HEK293T (cell line): ENCODE results near the gene OR2T29.
"Not testable (repeated sequence)": the region's sequence is repeated elsewhere in the genome, so short reads cannot be mapped to it uniquely, and the experiment has no call there.

Experiments used
- CTCF ChIA-PET: fragments of 350-600 bp; formaldehyde crosslinking; extraction: SDS; loops from one replicate; lab custom pipeline; 2021; ENCODE audit warnings: antibody characterized with exemption, inconsistent platforms; lab: Yijun Ruan, JAX
- POLR2A ChIA-PET: fragments of 350-600 bp; formaldehyde crosslinking; extraction: SDS; loops from one replicate; lab custom pipeline; 2020; ENCODE audit warnings: antibody characterized with exemption, inconsistent platforms; lab: Yijun Ruan, JAX
- DNase-seq: peaks from one replicate; pipeline ENCODE4 v3.0.0; 2012; ENCODE audit warnings: mixed read lengths; ENCODE audit errors: extremely low spot score
- ARNT ChIP-seq: fragments of 450-650 bp; IDR thresholded peaks from 2 replicates; pipeline ENCODE4 v1.6.1; 2017; ENCODE audit warnings: mild to moderate bottlenecking
- BHLHE40 ChIP-seq: fragments of 450-650 bp; IDR thresholded peaks from 2 replicates; pipeline ENCODE4 v1.6.1; 2016; ENCODE audit warnings: mild to moderate bottlenecking, moderate library complexity, borderline replicate concordance
- CTBP1 ChIP-seq: fragments of 450-650 bp; IDR thresholded peaks from 2 replicates; pipeline ENCODE4 v1.6.1; 2016; ENCODE audit warnings: borderline replicate concordance
- ELF4 ChIP-seq: fragments of 450-650 bp; IDR thresholded peaks from 2 replicates; pipeline ENCODE4 v1.6.1; 2017; ENCODE audit warnings: antibody characterized with exemption
- FOXA1 ChIP-seq: fragments of 450-650 bp; IDR thresholded peaks from 2 replicates; pipeline ENCODE4 v1.6.1; 2016; ENCODE audit warnings: mild to moderate bottlenecking
- FOXK2 ChIP-seq: fragments of 450-650 bp; IDR thresholded peaks from 2 replicates; pipeline ENCODE4 v1.6.1; 2016; ENCODE audit warnings: mild to moderate bottlenecking
- FOXM1 ChIP-seq: fragments of 450-650 bp; IDR thresholded peaks from 2 replicates; pipeline ENCODE4 v1.6.1; 2017; ENCODE audit warnings: mild to moderate bottlenecking, borderline replicate concordance
- HDGF ChIP-seq: fragments of 450-650 bp; IDR thresholded peaks from 2 replicates; pipeline ENCODE4 v1.6.1; 2017; ENCODE audit warnings: antibody characterized with exemption, borderline replicate concordance
- L3MBTL2 ChIP-seq: fragments of 450-650 bp; conservative IDR thresholded peaks from 2 replicates; pipeline ENCODE4 v1.6.1; 2016; ENCODE audit warnings: mild to moderate bottlenecking
- LEF1 ChIP-seq: fragments of 450-650 bp; IDR thresholded peaks from 2 replicates; pipeline ENCODE4 v1.6.1; 2017; ENCODE audit warnings: mild to moderate bottlenecking, borderline replicate concordance
- NFRKB ChIP-seq: fragments of 450-650 bp; IDR thresholded peaks from 2 replicates; pipeline ENCODE4 v1.6.1; 2016; ENCODE audit warnings: mild to moderate bottlenecking, moderate library complexity
- PKNOX1 ChIP-seq: fragments of 450-650 bp; IDR thresholded peaks from 2 replicates; pipeline ENCODE4 v1.6.1; 2016
- SP1 ChIP-seq: fragments of 450-650 bp; IDR thresholded peaks from 2 replicates; pipeline ENCODE4 v1.6.1; 2017
- SUZ12 ChIP-seq: fragments of 450-650 bp; IDR thresholded peaks from 2 replicates; pipeline ENCODE4 v1.6.1; 2016; ENCODE audit warnings: mild to moderate bottlenecking
- TARDBP ChIP-seq: fragments of 450-650 bp; IDR thresholded peaks from 2 replicates; pipeline ENCODE4 v1.6.1; 2016
- ZNF384 ChIP-seq: fragments of 450-650 bp; IDR thresholded peaks from 2 replicates; pipeline ENCODE4 v1.6.1; 2016

OR2T29 gene

GRCh38 chr1:248565530-248566373, 3.2 kb upstream of the OR2T29 start:
- CTCF ChIA-PET, POLR2A ChIA-PET, DNase-seq: not testable (repeated sequence)

GRCh38 chr1:248551027-248551426, 11.5 kb downstream of the OR2T29 start:
- POLR2A ChIA-PET, DNase-seq, CTCF ChIA-PET: not testable (repeated sequence)

- DNase-seq, CTCF ChIA-PET, POLR2A ChIA-PET: not testable (repeated sequence)
These were observed 15.2 kb downstream of the OR2T29 start for GRCh38 chr1:248547383-248547782.

- DNase-seq, POLR2A ChIA-PET, CTCF ChIA-PET: not testable (repeated sequence)
These were observed 25.1 kb downstream of the OR2T29 start for GRCh38 chr1:248537449-248537848.

GRCh38 chr1:248521856-248522255, 40.7 kb downstream of the OR2T29 start:
- no peak for TF ChIP-seq FOXM1
- no peak for TF ChIP-seq HDGF
- no peak for TF ChIP-seq SP1
- TF ChIP-seq ARNT, result no peak
- TF ChIP-seq PKNOX1, result no peak
- no peak for TF ChIP-seq ELF4
- TF ChIP-seq SUZ12, result no peak
- TF ChIP-seq NFRKB, result no peak
- TF ChIP-seq LEF1, result no peak
- no peak for TF ChIP-seq BHLHE40
- TF ChIP-seq CTBP1, result no peak
- no peak for TF ChIP-seq FOXA1
- TF ChIP-seq ZNF384, result no peak
- no peak for TF ChIP-seq L3MBTL2
- no peak for TF ChIP-seq FOXK2
- no peak for TF ChIP-seq TARDBP
- no peak for DNase-seq
- ChIA-PET POLR2A (no interaction called here), CTCF (no interaction called here)

GRCh38 chr1:248510217-248510616, 52.4 kb downstream of the OR2T29 start:
- CTCF ChIA-PET, POLR2A ChIA-PET, DNase-seq: not testable (repeated sequence)

GRCh38 chr1:248507773-248508172, 54.8 kb downstream of the OR2T29 start, which contains the start of gene OR2G6:
Gene OR2G6, plus strand, starts transcription at chr1:248508073. Its CDS starts 13,574 bp downstream, at chr1:248521647.
- CTCF ChIA-PET, DNase-seq, POLR2A ChIA-PET: not testable (repeated sequence)
